Cerebellar nuclear complex (tissue), 1 donor: Measurements from ENCODE around the gene KRTAP10-1.
"Not testable (repeated sequence)": the region's sequence is repeated elsewhere in the genome, so short reads cannot be mapped to it uniquely, and the experiment has no call there.

Experiments used
- DNase-seq, 2 experiments: peaks; one replicate each; lab custom pipeline; 2025; lab: John Stamatoyannopoulos, UW

Gene KRTAP10-1

GRCh38 chr21:44569861-44570517 is 30.0 kb upstream of the KRTAP10-1 start:
- no peak for DNase-seq

DNA sequence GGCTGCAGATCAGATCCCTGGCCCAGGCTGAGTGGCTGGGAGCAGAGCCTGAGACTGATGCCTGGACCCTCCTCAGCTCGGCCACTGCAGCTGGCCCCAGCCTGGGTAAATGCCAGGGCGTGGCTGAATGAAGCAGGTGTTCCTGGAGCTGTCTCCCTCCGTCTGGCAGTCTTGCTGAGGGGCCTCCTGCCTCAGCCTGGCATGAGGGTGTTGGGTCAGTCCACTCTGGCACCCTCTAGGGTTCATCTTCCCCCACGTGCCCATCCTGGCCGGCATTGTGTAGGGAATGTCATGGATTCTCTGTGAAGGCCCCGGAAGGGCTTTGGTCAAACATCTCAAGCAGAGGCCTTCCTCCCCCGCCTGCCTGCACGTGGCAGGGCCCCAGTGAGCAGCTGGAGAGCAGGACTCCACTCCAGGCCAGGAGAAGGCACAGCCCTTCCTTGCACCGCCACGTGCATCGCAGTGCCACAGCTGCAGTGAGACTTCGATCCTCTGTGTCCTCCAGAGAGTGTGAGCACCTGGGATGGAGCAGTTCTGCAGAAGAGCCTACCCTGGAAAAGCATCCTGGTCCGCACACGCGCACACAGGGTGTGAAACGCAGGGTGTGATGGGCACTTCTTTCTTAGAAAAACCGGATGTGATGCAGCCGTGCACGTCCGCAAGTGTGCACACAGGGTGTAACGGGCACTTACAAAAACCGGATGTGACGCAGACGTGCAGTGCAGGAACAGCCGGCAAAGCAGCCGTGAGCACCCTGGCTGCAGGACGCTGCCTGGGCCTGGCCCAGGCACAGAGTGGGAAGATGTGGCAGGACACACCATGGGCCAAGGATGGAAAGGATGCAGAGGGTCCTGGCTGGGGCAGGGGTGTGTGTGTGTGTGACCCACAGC is 28.9 kb upstream of the KRTAP10-1 start:
- no peak for DNase-seq

DNA sequence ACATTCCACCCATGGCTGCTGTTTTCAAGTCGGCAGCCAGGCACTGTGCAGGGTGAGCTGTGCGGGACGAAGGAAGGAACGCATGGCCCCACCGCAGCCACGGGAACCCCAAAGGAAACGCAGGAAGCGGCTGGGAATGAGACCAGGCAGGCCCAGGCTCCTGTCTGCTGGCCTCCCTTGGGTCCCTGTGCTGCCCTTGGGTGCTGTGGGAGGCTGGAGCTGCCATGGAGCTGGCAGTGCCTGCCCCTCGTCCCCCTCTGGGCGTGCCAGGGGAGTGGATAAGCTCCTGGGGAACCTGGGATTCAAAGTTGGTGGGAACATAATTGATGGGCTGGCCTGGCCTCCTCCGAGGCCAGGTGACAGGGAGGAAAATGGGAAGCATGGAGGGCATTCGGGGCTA is 28.3 kb upstream of the KRTAP10-1 start:
- no peak for DNase-seq

DNA sequence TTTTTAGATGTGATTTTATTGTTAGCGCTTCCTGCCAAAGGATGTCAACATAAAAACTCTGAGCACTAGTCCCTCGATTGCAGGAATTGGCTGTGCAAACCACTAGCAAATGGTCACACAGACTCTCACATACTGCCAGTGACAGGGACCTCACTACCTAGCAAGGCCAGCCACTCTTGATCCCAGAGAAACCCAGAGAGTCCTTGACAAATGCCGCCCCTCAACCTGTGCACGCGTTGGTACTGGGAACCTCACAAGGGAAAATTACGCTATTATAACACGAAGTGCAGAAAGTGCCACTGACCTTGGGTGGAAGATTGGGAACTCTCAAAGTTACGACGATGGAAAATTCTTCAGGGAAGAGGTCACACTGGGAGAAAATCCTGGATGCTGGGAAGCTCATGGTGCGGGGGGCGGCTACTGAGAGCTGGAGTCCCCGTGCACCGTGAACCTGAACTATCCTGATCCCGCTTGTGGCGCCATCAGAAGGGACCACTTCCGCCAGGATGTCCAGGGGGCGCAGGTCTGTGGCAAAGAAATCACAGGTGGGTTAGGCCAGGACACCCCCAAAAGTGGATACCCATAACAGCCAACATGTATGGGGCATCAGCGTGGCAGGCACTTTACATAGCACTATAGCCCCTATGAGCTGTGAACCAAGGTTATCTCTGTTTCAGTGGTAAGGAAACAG is 27.6 kb upstream of the KRTAP10-1 start:
- no peak for DNase-seq

- DNase-seq: no peak
Observed at GRCh38 chr21:44566403-44566802, 26.4 kb upstream of the KRTAP10-1 start.

DNA sequence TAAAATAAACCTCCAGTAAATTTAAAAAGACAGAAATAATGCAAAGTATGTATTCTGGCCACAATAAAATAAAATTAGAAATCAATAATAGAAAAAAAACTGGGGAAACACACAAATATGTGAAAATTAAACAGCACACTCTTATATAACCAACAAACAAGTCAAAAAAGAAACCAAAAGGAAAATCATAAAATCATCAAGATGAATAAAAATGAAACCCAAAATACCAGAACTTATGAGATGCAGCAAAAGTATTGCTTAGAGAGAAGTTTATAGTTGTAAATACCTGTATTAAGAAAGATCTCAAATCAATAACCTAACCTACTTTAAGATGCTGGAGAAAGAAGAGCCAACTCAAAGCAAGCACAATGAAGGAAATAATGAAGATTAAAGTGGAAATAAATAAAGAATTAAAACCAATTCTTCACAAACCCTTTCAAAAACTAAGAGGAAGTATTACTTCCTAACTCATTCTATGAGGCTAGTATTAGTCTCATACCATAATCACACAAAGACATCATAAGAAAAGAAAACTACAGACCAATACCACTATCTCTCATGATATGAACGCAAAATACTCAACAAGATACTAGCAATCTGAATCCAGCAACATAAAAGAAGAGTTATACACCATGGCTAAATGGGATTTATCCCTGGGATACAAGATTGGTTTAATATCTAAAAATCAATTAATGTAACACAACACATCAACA is 25.0 kb upstream of the KRTAP10-1 start:
- DNase-seq: no peak

- no peak for DNase-seq
Observed at GRCh38 chr21:44564099-44564498, 24.1 kb upstream of the KRTAP10-1 start.

DNA sequence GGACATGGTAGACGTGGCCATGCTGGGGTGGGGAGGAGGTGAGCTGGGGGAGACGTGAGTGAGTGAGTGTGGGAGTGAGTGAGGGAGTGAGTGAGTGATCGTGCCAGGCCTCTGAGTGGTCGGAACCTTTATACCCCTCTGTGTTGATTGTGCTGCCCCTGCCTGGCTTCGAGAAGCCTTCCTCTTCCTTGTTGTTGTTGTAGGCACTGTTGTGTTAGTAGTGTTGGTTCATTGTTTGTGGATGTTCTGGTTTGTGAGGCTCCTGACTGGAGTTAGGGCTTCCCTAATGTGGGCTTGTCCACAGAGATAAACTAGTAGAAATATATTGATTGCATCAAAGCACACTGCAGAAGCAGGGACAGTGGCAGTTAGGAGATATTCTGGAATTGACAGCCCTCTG is 18.7 kb upstream of the KRTAP10-1 start, which contains the start of gene KRTAP10-3:
KRTAP10-3 (minus strand) TSS at position 101 of the 400 bp plus-strand sequence; CDS start at position 21, 80 bp downstream.
- DNase-seq: no peak

- not testable (repeated sequence) for DNase-seq
Observed at GRCh38 chr21:44558329-44558675, 18.3 kb upstream of the KRTAP10-1 start.

- DNase-seq: no peak
Observed at GRCh38 chr21:44557491-44558328, 17.7 kb upstream of the KRTAP10-1 start.

DNA sequence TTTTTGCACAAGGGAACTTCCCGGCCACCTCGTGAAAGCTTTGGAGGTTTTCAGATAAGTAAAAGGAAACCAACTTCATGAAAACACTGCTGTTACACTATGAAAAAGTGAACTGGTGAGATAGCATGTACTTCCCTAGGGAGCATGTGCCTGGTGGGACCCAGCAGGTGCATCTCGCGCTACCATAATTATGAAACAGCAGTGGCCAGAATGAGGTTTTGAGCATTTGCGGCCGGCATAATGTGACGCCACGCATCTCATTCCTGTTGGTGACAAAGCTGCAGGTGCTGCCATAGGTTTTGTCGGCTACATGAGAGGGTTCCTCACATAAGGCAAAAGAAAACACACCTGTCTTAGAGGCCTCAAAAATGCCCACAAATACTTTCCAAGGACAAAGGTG is 16.9 kb upstream of the KRTAP10-1 start:
- DNase-seq: no peak

DNA sequence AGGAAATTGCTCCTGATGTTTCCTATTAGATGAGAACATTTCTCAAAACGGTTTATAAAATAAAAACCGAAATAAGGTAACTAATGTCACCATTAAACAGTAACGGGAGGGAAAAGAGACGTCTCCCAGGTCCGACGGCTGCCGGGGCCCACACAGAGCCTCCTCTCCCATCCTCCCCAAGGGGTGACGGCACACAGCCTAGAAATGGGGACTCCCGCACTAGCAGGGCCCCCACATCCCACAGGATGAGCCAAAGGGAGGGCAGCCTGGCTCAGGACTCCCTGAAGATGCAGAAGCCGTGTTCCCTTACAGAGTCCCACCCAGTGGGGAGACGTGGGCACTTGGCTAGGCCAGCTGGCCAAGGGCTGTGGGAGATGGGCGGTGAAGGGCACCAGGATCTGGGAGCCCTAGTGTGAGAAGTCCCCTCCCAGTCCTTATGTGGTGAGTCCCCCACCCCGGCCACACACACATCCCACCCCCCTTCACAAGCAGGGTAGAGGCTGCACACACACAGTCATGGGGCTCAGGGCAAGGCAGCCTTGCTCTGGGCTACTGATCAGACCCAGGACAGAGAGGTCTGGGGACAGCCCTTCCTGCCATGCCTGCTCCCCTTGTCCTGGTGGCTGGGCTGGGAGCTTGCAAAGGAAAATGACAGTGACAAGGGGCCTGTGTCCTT is 15.3 kb upstream of the KRTAP10-1 start:
- DNase-seq: no peak

- DNase-seq: no peak
Observed at GRCh38 chr21:44552681-44553080, 12.7 kb upstream of the KRTAP10-1 start.

DNA sequence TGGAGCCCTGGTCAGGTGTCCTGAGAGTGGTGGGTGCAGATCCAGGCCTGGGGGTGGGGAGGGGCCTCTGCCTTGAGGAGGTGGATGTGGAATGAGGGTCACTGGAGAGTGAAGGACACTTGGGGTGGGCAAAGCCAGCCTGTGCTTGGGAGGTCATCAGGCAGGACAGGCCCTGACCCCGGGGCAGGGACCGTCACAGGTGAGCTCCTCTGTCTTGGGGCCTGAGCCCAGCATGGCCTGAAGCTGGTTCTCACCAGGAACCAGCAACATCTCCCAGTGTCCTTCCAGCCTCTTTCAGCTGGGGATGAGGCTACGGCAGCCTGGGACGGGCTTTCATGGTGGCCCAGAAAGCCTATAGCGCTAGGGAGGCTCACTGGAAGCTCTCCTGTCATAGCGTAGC is 12.1 kb upstream of the KRTAP10-1 start:
- DNase-seq: no peak

GRCh38 chr21:44551340-44551961 is 11.5 kb upstream of the KRTAP10-1 start, which contains the start of gene KRTAP10-2:
Gene KRTAP10-2 (minus strand): TSS chr21:44551505. CDS start chr21:44551458, 47 bp downstream.
- DNase-seq: no peak

DNA sequence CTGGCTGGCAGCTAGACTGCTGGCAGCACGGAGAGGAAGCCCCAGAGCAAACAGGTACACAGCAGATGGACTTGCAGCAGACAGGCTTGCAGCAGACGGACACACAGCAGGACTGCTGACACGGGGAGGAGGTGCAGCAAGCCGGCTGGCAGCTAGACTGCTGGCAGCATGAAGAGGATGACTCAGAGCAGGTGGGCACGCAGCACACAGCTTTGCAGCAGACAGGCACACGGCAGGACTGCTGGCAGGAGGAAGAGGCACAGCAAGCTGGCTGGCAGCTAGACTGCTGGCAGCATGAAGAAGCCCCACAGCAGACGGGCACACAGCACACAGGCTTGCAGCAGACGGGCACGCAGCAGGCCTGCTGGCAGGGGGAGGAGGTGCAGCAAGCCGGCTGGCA is 10.8 kb upstream of the KRTAP10-1 start:
- no peak for DNase-seq

DNA sequence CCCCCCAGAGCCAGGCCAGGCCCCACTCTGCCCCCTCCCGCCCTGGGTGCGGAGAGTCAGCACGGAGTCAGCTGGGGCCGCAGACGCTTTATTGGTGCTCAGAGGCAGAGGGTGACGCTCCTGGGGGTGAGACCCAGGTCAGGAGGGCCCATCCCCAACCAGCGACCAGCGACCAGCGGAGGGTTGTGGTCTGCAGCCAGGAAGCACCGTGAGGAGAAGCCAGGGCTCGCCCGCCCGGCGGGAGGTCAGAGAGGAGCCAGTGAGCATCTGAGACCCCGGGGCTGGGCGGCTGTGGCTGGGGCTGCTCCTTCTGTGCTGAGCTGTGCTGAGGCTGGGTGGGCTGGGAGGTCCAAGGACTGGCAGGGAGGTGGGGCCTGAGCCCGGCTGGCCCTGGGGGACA is 10.3 kb upstream of the KRTAP10-1 start:
- DNase-seq: not testable (repeated sequence)

GRCh38 chr21:44549525-44550211 is 9.7 kb upstream of the KRTAP10-1 start:
- DNase-seq: no peak

DNA sequence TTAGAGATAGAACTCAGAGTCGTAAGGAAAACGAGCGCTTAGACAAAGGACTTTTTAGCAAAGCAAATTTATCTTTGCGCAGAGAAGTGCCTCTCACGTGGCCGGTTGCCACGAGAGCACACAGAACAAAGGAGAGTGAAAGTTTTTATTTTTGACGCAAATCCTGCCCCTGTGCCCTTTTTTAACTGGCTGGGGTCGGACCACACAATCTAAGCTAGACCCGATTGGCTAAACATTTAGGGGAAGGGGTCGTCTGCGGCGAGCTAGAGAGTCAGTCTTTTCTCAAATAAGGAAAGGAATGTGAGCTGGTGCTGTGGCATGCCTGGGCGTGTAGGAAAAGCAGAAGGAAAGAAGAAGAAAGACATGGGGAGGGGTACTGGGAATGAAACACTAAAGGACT is 8.9 kb upstream of the KRTAP10-1 start:
- no peak for DNase-seq
